Lung microvascular endothelial cell (primary cell): ENCODE measurements around the gene IHH. TPM values are rescaled to one million over a fixed set of nuclear protein-coding genes. Genes with fewer than 3 reads are reported as not detected.
A peak's percentile ranks its signal among the peaks of the same experiment; 100 is the strongest.

ENCODE experiments used
- DNase-seq, 2 donors: peaks; one replicate each; pipeline versions ENCODE4 v3.0.0 to v3.0.0-alpha.2; 2010; ENCODE audit warnings: low read depth in 2 of 2
- total RNA-seq: library from RNA; depleted of rRNA; stranded (reverse); fragments of >200 nt; gene quantifications from 2 replicates; pipeline ENCODE4 v1.2.1, GENCODE V29; 2014

IHH gene
- total RNA-seq, 1 donor from 2014 or later = not detected

- no peak for DNase-seq
Observed at GRCh38 chr2:219076253-219076652, 15.5 kb upstream of the IHH start.

DNA sequence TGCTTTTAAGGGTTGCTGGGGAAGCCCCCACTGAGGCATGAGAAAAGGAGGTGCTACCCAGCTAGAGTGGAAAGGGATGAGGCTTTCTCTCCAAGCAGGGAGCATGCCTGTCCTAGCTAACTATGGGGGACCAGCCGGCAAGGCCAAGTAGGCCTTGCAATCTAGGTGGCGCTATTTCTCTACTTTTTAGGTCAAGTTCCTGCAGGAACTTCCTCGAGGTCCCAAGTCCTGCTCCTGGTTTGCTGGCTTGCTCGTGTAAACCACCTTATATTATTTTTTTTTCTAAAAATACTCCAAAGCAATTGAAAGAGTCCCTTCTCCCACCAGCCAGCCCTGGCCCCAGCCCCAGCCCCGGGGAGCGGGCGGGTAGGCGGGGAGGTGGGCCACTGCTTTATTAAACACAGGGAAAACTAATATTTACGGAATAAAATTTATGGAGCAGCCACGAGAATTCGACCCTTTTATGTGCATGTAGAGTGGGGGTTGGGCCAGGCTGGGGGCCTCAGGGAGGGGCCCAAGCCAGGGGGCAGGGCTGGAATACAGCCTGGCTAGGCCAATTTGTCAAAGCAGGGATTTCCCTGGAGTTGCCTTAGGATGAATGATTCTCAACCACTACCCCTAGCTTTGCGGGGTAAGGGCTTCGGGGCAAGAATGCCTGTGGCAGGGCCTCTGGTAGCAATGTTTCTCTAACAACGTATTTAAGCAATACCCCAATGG lies 12.8 kb upstream of the IHH start:
- DNase-seq = peak; percentile 73 to 76

GRCh38 chr2:219072741-219073250 lies 12.1 kb upstream of the IHH start:
- DNase-seq = no peak

GRCh38 chr2:219071131-219071816 lies 10.6 kb upstream of the IHH start:
- DNase-seq = no peak

DNA sequence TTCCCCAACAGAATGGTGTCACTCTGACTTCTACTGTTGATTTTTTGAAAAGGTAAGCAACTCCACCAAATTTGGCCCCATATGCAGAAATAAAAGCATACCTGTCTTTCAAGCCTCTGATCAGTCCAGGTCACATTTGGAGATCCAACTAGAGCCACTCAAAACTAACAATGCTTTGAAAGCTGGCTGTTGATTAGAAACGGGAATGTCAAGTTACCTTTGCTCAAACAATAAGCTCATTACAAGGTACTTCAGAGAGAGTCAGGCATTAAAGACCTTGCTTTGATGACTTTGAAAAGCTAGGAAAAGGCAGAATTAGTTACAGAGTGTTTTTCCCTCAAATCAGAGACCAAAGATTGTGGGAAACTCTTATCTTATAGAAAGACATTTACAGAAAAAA lies 4.8 kb upstream of the IHH start:
- DNase-seq = no peak

GRCh38 chr2:219062081-219062480 lies 1.4 kb upstream of the IHH start:
- no peak for DNase-seq

- no peak for DNase-seq
Observed at GRCh38 chr2:219059725-219060682, 717 bp downstream of the IHH start.

GRCh38 chr2:219059375-219059724 lies 1.4 kb downstream of the IHH start:
- no peak for DNase-seq

GRCh38 chr2:219058541-219059374 lies 2.0 kb downstream of the IHH start:
- peak in 1 of 2 donors; percentile 20 for DNase-seq

- peak; percentile 71 to 80 for DNase-seq
Observed at GRCh38 chr2:219057709-219058540, 2.8 kb downstream of the IHH start.

GRCh38 chr2:219056896-219057708 lies 3.6 kb downstream of the IHH start:
- no peak for DNase-seq

- no peak for DNase-seq
Observed at GRCh38 chr2:219056176-219056895, 4.4 kb downstream of the IHH start.

- no peak for DNase-seq
Observed at GRCh38 chr2:219054956-219055903, 5.5 kb downstream of the IHH start.

GRCh38 chr2:219049282-219049681 lies 11.4 kb downstream of the IHH start:
- no peak for DNase-seq

DNA sequence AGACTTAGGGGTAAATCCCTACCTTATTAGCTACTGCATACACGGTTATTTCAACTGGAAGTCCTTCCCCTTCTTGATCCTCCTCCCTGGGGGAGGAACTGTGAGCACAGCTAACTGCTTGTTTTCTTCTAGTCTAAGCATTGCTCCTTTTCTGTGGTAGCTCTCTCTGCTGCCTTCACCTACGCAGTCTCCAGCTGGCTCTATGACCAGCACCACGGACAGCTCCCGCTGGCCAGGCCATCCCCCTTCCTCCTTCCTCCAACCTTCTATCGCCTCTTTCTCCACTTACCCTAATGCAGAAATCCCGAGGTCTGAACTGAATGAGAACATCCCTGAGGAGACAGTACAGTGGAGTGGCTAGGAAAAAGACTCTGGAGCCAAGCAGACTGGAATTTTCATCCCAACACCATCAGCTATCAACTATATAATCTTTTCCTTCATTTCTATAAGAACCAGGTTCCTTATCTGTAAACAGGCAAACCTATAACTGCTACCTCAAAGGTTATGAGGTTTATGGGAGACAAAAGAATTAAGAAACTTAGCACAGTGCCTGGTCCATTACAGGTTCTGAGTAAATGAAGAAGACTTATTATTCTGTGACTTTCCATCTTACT lies 14.7 kb downstream of the IHH start:
- peak; percentile 41 to 46 for DNase-seq

DNA sequence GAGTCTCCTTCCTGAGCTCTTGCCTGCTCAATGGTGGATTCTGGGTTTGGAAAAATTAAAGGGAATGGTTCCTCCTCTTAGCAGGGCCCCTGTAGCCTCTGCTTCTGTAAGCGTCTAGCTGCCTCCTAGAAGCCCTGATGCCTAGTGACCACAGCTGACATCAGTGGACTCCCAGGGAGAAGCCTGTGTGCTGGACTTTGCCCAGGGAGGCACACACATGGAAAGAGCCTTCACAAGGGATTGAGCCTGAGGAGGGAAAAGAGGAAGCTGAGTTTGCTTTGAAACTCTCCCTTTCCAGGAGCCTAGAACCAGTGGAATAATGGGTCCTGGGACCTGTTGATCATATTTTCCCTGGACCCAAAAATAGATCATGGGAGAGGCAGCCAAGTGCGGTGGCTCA lies 18.0 kb downstream of the IHH start:
- DNase-seq = no peak

DNA sequence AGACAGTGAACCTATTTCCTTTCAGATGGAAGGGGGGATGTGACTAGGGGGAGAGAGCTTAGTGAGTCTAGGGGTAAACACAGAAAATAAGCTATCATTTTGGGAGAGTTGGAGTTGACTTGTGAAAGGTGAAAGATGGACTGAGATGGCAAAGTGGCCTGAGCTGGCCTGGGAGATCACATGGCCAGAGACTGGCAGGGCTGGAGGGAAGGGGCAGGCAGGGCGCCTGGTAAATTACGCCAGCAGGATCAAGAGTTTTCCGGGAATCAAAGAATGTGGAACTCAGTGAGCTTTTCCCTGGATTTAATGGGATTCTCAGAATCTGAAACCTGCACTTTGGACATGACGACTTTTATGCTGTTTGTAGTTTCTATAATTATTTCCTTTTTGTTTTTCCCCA lies 18.6 kb downstream of the IHH start:
- no peak for DNase-seq
